Stimulated activated CD4-positive, alpha-beta T cell treated with anti-CD3 and anti-CD28 coated beads, TNF-alpha, amount 100 ng/mL, for 24 hours (primary cell): ENCODE measurements around the gene PPP6R1.

Experiments used
- DNase-seq, 3 experiments: peaks; one replicate each; pipeline ENCODE4 v3.0.0-alpha.2; 2020; ENCODE audit warnings: low read depth in 3 of 3

PPP6R1 gene

DNA sequence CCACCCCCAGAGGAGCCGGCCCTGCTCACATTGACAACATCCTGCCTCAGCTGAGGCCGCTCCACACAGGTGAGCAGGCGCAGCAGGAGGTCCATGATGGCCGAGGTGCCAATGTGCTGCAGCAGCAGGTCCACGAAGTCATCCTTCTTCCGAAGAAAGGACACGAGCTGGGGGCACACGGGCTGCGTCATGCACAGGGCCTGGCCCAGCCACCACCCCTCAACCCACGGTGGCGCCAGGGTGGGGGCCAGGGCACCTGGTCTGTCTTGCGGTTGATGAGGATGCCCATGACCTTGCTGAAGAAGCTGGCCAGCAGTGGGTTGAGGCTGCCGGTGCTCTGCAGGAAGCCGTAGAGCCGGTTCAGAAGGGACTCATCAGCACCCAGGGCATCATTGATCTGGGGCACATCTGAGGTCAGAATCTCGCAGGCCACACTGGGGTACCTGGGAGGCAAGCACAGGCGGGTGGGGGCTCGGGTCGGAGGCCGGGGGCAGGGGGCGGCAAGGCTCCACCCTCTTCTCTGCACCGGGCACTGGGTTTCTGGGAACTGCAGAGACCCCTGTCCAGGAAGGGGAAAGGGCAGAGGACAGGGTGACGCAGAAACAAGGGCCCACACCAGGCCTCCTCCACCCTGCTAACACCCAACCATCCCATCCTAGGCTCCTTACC lies 13.4 kb downstream of the PPP6R1 start:
- DNase-seq, result no peak

- no peak for DNase-seq
Measured at GRCh38 chr19:55244004-55244680, 14.7 kb downstream of the PPP6R1 start.

GRCh38 chr19:55242517-55242916 lies 16.3 kb downstream of the PPP6R1 start:
- no peak for DNase-seq

- DNase-seq, result no peak
Measured at GRCh38 chr19:55241935-55242464, 16.8 kb downstream of the PPP6R1 start.

DNA sequence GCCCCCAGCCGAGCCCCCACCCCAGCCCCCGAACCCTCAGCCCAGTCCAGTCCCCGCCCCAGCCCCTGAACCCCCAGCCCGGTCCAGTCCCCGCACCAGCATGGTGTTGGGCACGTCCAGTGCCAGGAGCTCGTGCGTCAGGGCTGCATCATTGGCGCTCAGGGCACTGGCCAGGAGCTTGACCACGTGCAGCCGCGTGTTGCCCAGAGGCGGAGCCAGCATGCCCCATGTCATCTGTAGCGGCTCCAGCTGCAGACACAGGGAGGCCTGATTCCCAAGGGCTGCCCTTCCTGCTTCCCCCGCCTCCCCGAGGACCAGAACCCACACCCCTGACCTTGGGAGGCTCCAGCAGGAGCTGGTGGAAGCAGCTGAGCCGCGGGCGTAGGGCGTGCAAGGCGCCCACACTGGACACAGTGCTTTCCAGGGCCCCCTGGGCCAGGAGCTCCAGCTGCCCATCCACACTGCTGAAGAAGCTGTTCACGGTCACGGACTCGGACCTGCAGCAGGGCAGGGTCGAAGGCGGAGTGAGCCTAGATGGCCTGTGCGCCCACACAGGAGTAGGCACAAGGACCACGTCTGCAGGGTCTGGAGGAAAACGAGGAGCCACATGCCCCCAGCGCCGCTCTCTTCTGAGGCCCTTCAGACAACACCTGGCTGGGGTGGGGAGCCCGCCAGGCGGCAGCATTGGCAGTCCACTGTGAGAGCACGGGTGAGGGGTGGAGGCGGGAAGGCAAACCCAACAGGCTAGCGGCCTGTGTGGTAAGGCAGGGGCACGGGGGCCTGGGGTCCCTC lies 17.5 kb downstream of the PPP6R1 start:
- no peak for DNase-seq

GRCh38 chr19:55240713-55241020 lies 18.1 kb downstream of the PPP6R1 start:
- DNase-seq, result no peak

DNA sequence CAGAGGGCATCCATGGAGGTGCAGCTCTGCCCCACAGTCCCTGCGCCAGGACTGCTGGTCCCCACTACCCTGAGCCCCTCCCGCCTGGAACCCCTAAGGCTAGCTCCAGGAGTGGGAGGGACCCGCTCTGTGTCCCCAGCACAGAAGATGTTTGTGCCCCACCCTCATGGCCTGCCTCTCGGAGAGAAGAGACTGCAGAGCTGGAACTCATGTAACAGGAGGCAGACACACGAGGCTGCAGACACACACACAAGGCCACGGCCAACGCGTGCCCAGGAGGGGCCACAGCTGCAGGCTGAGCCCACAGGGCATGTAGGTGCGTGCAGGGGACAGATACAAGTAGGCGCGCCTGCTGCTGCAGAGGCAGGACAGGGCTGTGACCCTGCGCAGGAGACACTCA lies 19.8 kb downstream of the PPP6R1 start:
- no peak for DNase-seq

DNA sequence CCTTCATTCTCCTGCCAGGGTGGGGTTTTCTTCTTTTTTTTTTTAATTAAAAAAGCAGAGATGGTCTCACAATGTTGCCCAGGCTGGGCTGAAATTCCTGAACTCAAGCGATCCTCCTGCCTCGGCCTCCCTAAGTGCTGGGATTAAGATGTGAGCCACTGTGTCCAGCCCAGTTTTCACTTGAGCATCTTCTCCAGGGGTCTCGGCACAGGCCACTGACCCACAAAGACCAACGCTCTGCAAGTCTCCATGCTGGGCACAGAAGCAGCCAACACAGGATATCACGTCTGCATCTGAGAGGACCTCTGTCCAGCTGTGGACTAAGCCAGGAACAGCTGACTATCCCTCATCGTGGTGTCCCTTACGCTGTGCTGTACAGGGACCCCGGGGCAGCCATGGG lies 20.8 kb downstream of the PPP6R1 start:
- no peak for DNase-seq

DNA sequence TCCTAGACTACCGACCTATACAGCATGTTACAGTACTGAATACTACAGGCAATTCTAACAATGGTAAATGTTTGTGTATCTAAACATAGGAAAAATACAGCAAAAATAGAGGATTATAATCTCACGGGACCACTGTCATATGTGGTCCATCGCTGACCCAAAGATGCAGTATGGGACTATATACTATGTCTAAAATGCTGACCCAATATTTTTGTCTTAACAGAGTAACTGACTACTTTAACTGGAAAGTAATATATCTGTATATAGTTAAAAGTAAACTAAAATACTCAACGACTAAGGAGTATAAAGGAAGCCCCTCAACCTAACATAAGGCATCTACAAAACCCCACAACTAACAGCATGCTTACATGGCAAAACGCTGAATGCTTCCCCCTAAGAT lies 25.8 kb downstream of the PPP6R1 start:
- DNase-seq, result no peak

- DNase-seq, result no peak
Measured at GRCh38 chr19:55232286-55232602, 26.6 kb downstream of the PPP6R1 start.

- DNase-seq, result no peak
Measured at GRCh38 chr19:55231391-55232285, 27.2 kb downstream of the PPP6R1 start.

GRCh38 chr19:55230780-55231179 lies 28.0 kb downstream of the PPP6R1 start:
- no peak for DNase-seq

- no peak for DNase-seq
Measured at GRCh38 chr19:55230329-55230728, 28.5 kb downstream of the PPP6R1 start.

DNA sequence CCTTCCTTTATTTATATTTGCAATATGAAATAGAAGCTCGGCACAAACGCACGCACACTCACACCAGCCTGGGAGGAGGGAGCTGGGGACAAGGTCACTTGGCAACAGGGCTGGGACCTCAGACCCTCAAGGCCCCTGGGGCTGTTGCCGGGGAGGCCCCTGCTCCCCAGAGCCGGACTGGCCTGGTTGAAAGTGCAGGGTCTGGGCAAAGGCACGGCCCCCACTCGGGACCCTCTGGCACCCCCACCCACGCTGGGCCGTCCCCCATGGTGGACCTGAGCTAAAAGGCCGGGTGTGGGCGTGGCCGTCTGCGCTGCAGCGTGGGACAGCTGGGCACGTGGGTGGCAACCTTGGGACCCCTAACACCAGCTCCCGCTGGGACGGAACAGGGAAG lies 29.0 kb downstream of the PPP6R1 start:
- DNase-seq, result no peak

- DNase-seq, result no peak
Measured at GRCh38 chr19:55229145-55229788, 29.6 kb downstream of the PPP6R1 start.

DNA sequence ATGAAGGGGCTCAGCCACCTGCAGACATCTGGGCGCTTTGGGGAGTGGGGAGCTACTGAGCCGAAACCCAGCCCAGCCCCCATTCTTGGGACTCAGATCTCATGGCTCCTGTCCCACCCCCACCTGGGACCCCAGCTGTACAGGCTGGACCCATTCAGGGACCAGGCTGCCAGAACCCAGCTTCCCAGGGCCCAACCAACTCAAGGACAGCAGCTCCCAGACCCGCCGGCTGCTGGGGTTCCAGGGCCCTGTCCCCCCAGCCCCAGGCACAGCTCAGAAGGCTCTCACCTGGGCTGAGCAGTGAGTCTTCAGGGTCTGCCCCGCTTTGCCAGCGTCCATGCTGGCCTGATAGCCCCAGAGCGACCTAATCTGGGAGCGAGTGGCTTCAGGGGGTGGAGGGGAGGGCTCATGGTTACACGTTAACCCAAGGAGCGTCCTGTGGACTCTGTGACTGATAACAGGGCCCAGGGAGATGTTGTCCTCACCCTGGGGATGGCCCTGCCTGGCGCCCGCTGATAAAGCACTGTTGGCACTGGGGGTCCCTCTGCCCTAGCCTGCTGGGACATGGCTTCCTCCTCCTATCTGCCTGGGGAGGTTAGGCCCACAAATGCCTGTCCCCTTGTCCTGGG lies 30.3 kb downstream of the PPP6R1 start, which contains the start of gene TMEM86B:
TMEM86B (minus strand) TSS at position 361 of the 629 bp plus-strand sequence; CDS start at position 339, 22 bp downstream.
- DNase-seq, result no peak

- no peak for DNase-seq
Measured at GRCh38 chr19:55228015-55228391, 30.8 kb downstream of the PPP6R1 start.

- no peak for DNase-seq
Measured at GRCh38 chr19:55227241-55228014, 31.4 kb downstream of the PPP6R1 start.

DNA sequence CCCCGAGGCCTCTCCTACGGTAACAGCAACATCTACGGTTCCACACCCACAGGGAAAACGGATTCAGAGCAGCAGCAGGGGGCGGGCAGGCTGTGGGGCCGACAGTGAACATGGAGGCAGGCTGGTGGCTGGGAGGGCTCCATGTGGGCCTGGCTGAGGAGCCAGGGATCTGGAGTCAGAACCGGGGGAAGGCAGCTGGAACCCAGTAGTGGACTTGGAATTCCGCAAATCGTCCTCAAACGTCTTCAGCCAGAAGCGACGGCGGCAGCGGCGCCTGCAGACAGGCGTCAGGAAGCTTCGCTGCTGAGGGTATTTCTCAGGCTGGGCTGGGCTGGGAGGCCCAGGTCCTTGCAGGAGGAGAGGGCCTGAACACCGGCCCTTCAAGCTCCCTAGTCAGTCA lies 32.0 kb downstream of the PPP6R1 start:
- no peak for DNase-seq

- DNase-seq, result no peak
Measured at GRCh38 chr19:55226273-55226672, 32.5 kb downstream of the PPP6R1 start.
